Epithelial cell of proximal tubule (primary cell): Measurements from ENCODE around the gene BCL6. TPM values are rescaled to one million over a fixed set of nuclear protein-coding genes. Genes with fewer than 3 reads are reported as not detected.

Experiments used
- DNase-seq: peaks from one replicate; pipeline ENCODE4 v3.0.0-alpha.2; 2011; ENCODE audit warnings: low read depth
- H3K4me3 ChIP-seq: 2 replicates; pipeline ENCODE4 v1.5.1; 2011; ENCODE audit warnings: low read depth, mild to moderate bottlenecking, low read length
- CTCF ChIP-seq: conservative IDR thresholded peaks from 2 replicates; pipeline ENCODE4 v1.5.1; 2012; ENCODE audit warnings: low read depth, mild to moderate bottlenecking, low read length
- total RNA-seq: library from RNA; depleted of rRNA; stranded (reverse); fragments of >200 nt; gene quantifications from 2 replicates; pipeline ENCODE4 v1.2.3, GENCODE V29; 2015

Gene BCL6
- total RNA-seq, 1 donor from 2014 or later = 7.0 TPM

- TF ChIP-seq CTCF = no peak
- peak; percentile 46 for DNase-seq
- H3K4me3 ChIP-seq = no peak overlapping the region
These were observed 37.8 kb upstream of the BCL6 start for GRCh38 chr3:187783098-187783497.

- no peak for DNase-seq
- TF ChIP-seq CTCF = no peak
These were observed 36.7 kb upstream of the BCL6 start for GRCh38 chr3:187782006-187782405.

GRCh38 chr3:187781001-187781400 is 35.7 kb upstream of the BCL6 start:
- TF ChIP-seq CTCF = no peak
- no peak for DNase-seq
- no peak overlapping the region for H3K4me3 ChIP-seq

More at GRCh38 chr3:187782006-187782405, 36.7 kb upstream of the BCL6 start:
- no peak overlapping the region for H3K4me3 ChIP-seq

GRCh38 chr3:187778726-187779125 is 33.5 kb upstream of the BCL6 start:
- DNase-seq = no peak
- no peak overlapping the region for H3K4me3 ChIP-seq
- TF ChIP-seq CTCF = no peak

- no peak for DNase-seq
- no peak overlapping the region for H3K4me3 ChIP-seq
- no peak for TF ChIP-seq CTCF
These were observed 32.2 kb upstream of the BCL6 start for GRCh38 chr3:187777331-187777941.

GRCh38 chr3:187775549-187775948 is 30.3 kb upstream of the BCL6 start:
- TF ChIP-seq CTCF = no peak
- no peak overlapping the region for H3K4me3 ChIP-seq
- DNase-seq = no peak

- peak; percentile 53 for DNase-seq
These were observed 29.0 kb upstream of the BCL6 start for GRCh38 chr3:187774185-187774789.

More at GRCh38 chr3:187774185-187774789, 29.0 kb upstream of the BCL6 start:
- no peak overlapping the region for H3K4me3 ChIP-seq
- TF ChIP-seq CTCF = no peak
